IMR-90 (cell line): ENCODE results near the gene SELENOM.

Experiments
- CEBPB ChIP-seq: IDR thresholded peaks from 2 replicates; pipeline ENCODE4 v1.6.1; 2012; ENCODE audit warnings: low read depth, low read length, improper control_type of control experiment
- CTCF ChIP-seq: conservative IDR thresholded peaks from 2 replicates; pipeline ENCODE4 v1.5.1; 2012; ENCODE audit warnings: mild to moderate bottlenecking, low read depth, low read length, improper control_type of control experiment
- MAZ ChIP-seq: IDR thresholded peaks from 2 replicates; pipeline ENCODE4 v1.6.1; 2012; ENCODE audit warnings: low read depth, mild to moderate bottlenecking, low read length, improper control_type of control experiment, moderate library complexity, borderline replicate concordance
- NFE2L2 ChIP-seq: fragments of 150-350 bp; IDR thresholded peaks from 2 replicates; pipeline ENCODE4 v1.6.1; 2016; ENCODE audit warnings: low read depth, mild to moderate bottlenecking, low read length
- POLR2A ChIP-seq: IDR thresholded peaks from 2 replicates; pipeline ENCODE4 v1.6.1; 2012; ENCODE audit warnings: mild to moderate bottlenecking, low read depth, low read length
- RCOR1 ChIP-seq: IDR thresholded peaks from 2 replicates; pipeline ENCODE4 v1.6.1; 2012; ENCODE audit warnings: mild to moderate bottlenecking, low read length, improper control_type of control experiment; ENCODE audit not compliant: insufficient replicate concordance
- SMC3 ChIP-seq: fragments of 150-350 bp; IDR thresholded peaks from 2 replicates; pipeline ENCODE4 v1.6.1; 2016; ENCODE audit warnings: low read depth, mild to moderate bottlenecking, antibody characterized with exemption, low read length, moderate library complexity

- TF ChIP-seq SMC3 (no peak), CEBPB (no peak), CTCF (no peak), POLR2A (no peak), MAZ (no peak), RCOR1 (no peak), NFE2L2 (no peak)
Observed at GRCh38 chr22:31144223-31144622, 36.9 kb upstream of the SELENOM start.
